Measurements from ENCODE around the gene ABCD3. TPM values are rescaled to one million over a fixed set of nuclear protein-coding genes. Genes with fewer than 3 reads are reported as not detected.

Gene ABCD3
- total and polyA plus RNA-seq, 2 of the 4 experiments (the other 2 are of a cell fraction), result 13.6 to 32.6 TPM

GRCh38 chr1:94512816-94513215, 94.6 kb downstream of the ABCD3 start:
- dilution Hi-C loops (cut with HindIII; ENCODE audit: low sequenced_read_pairs, unreplicated experiment), result no loop called here
- in situ Hi-C loops (cut with MboI; ENCODE audit: low sequenced_read_pairs), result no loop called here
- H4K8ac ChIP-seq (ENCODE audit: low read depth in 2 of 2, low read length in 2 of 2), result no peak overlapping the region

More at GRCh38 chr1:94512816-94513215, 94.6 kb downstream of the ABCD3 start:
- Histone ChIP-seq H2BK15ac (ENCODE audit: low read depth, low read length) (no peak overlapping the region), H2BK5ac (ENCODE audit: low read depth, low read length, poor library complexity, severe bottlenecking) (no peak overlapping the region), H3K27ac (ENCODE audit: insufficient read depth, low read length) (no peak overlapping the region), H3K56ac (ENCODE audit: extremely low read depth, insufficient read depth, low read length) (no peak overlapping the region), H3K18ac (ENCODE audit: low read depth, low read length) (no peak overlapping the region), H3K4me1 (ENCODE audit: control insufficient read depth, insufficient read depth, low read length) (no peaks in the 10 kb centered on the region), H3K4ac (ENCODE audit: low read depth, low read length) (no peak overlapping the region), H3K9ac (ENCODE audit: low read depth, low read length) (no peak overlapping the region), H2BK20ac (ENCODE audit: low read depth, low read length) (no peak overlapping the region), H2BK120ac (ENCODE audit: low read depth, low read length) (no peak overlapping the region), H2AK5ac (ENCODE audit: low read depth, low read length) (no peak overlapping the region), H3K4me3 (ENCODE audit: insufficient read depth, low read depth, low read length) (no peak overlapping the region), H3K9me3 (ENCODE audit: control insufficient read depth, insufficient read depth, low read length) (no peaks in the 10 kb centered on the region), H4K20me1 (ENCODE audit: insufficient read depth, low read length) (no peaks in the 10 kb centered on the region), H2AFZ (replicated peaks; ENCODE audit: low read length, poor library complexity) (no peak overlapping the region), H2AK9ac (replicated peaks; ENCODE audit: low read depth, low read length, poor library complexity) (no peak overlapping the region), H3K9me1 (ENCODE audit: insufficient read depth, low read length) (no peaks in the 10 kb centered on the region), H4K91ac (ENCODE audit: insufficient read depth, low read depth, low read length) (no peak overlapping the region), H3K27me3 (ENCODE audit: control insufficient read depth, insufficient read depth, low read length) (no peaks in the 10 kb centered on the region), H3K23ac (ENCODE audit: low read depth, low read length) (no peak overlapping the region), H4K5ac (ENCODE audit: low read depth, low read length) (no peak overlapping the region), H3K4me2 (ENCODE audit: low read depth, low read length) (no peak overlapping the region), H3K36me3 (ENCODE audit: control insufficient read depth, insufficient read depth, low read length) (no peaks in the 10 kb centered on the region), H3K79me1 (ENCODE audit: low read depth in 1 of 2, low read length in 2 of 2) (no peaks in the 10 kb centered on the region), H3K14ac (replicated peaks; ENCODE audit: low read depth, low read length) (no peak overlapping the region)
- TF ChIP-seq MAZ (IDR thresholded peaks at IDR 0.05; ENCODE audit: borderline replicate concordance, low read depth, low read length) (no peak), CHD1 (IDR thresholded peaks at IDR 0.05; ENCODE audit: low read depth, low read length) (no peak), MXI1 (IDR thresholded peaks at IDR 0.05; ENCODE audit: borderline replicate concordance, low read depth, low read length) (no peak), FOS (IDR thresholded peaks at IDR 0.05; ENCODE audit: low read depth, low read length) (no peak), NFE2L2 (IDR thresholded peaks at IDR 0.05; ENCODE audit: low read depth, low read length) (no peak), RCOR1 (IDR thresholded peaks at IDR 0.05; ENCODE audit: insufficient replicate concordance, low read length) (no peak), CEBPB (IDR thresholded peaks at IDR 0.05; ENCODE audit: low read depth, low read length) (no peak), RFX5 (IDR thresholded peaks at IDR 0.05; ENCODE audit: low read depth, low read length) (no peak), CTCF (conservative IDR thresholded peaks at IDR 0.05; ENCODE audit: low read depth, low read length) (no peak), BHLHE40 (IDR thresholded peaks at IDR 0.05; ENCODE audit: low read depth, low read length) (no peak), ELK1 (IDR thresholded peaks at IDR 0.05; ENCODE audit: borderline replicate concordance, low read depth, low read length) (no peak), USF2 (IDR thresholded peaks at IDR 0.05; ENCODE audit: low read depth, low read length) (no peak), MAFK (IDR thresholded peaks at IDR 0.05; ENCODE audit: low read depth, low read length) (no peak), SMC3 (IDR thresholded peaks at IDR 0.05; ENCODE audit: low read depth, low read length) (no peak), RAD21 (IDR thresholded peaks at IDR 0.05; ENCODE audit: low read length) (no peak), POLR2A (IDR thresholded peaks at IDR 0.05; ENCODE audit: low read depth, low read length) (no peak)
- WGBS, 2 experiments (ENCODE audit: extremely low coverage in 2 of 2, insufficient read length in 1 of 2), result no CpG with 5 or more reads among the region's 2 CpGs
- no TSS peak for BruUV-seq (replicated peaks)
- intact Hi-C loops (cut with micrococcal nuclease), result no loop called here
- POLR2A ChIA-PET (ENCODE audit: unreplicated experiment), result no interaction called here
- ATAC-seq (ENCODE audit: low read depth) (no peak), DNase-seq (no peak)
- CTCF ChIA-PET, result interaction anchor here (0.7 to 1.2 kb wide), 3 partner anchors 186 to 530 kb away, joined by 3 read pairs; no protein-coding TSS in a partner anchor
